GM12801 (cell line): ENCODE data around the gene AK3.

Experiments used
- CTCF ChIP-seq: IDR thresholded peaks from one replicate; pipeline ENCODE4 v1.5.1; 2011; ENCODE audit warnings: control low read depth; ENCODE audit not compliant: insufficient read length; ENCODE audit errors: extremely low read depth

Gene AK3

GRCh38 chr9:4740638-4741364 is at the start of gene AK3:
TSS of gene AK3 (minus strand) at chr9:4741202. CDS start at chr9:4741087, 115 bp downstream.
- no peak for TF ChIP-seq CTCF

- TF ChIP-seq CTCF = no peak
These were observed 47.7 kb upstream of the AK3 start for GRCh38 chr9:4788703-4789102.

GRCh38 chr9:4787876-4788275 is 46.9 kb upstream of the AK3 start:
- no peak for TF ChIP-seq CTCF

- TF ChIP-seq CTCF = no peak
These were observed 45.6 kb upstream of the AK3 start for GRCh38 chr9:4786599-4786998.

GRCh38 chr9:4784403-4784802 is 43.4 kb upstream of the AK3 start:
- no peak for TF ChIP-seq CTCF

GRCh38 chr9:4781408-4781807 is 40.4 kb upstream of the AK3 start:
- no peak for TF ChIP-seq CTCF

GRCh38 chr9:4780651-4781050 is 39.6 kb upstream of the AK3 start:
- TF ChIP-seq CTCF = no peak

- TF ChIP-seq CTCF = no peak
These were observed 33.2 kb upstream of the AK3 start for GRCh38 chr9:4774209-4774608.
